Activated naive CD8-positive, alpha-beta T cell treated with anti-CD3 and anti-CD28 coated beads, Interleukin-2, amount 50 U/mL, for 24 hours (primary cell): ENCODE results near the gene NARF.
"Not testable (repeated sequence)": the region's sequence is repeated elsewhere in the genome, so short reads cannot be mapped to it uniquely, and the experiment has no call there.

Source experiments
- ATAC-seq: fragments of 150-1000 bp; cut with Tn5 transposase; one replicate; pipeline ENCODE4 v1.10.0; 2021
- DNase-seq: peaks from one replicate; pipeline ENCODE4 v3.0.0; 2021
- H3K27ac Mint-ChIP-seq: one replicate; pipeline ENCODE4 v1.8.0; 2021; ENCODE audit warnings: mild to moderate bottlenecking, mixed read lengths
- H3K27me3 Mint-ChIP-seq: one replicate; pipeline ENCODE4 v1.8.0; 2021; ENCODE audit warnings: mixed read lengths
- H3K36me3 Mint-ChIP-seq: one replicate; pipeline ENCODE4 v1.8.0; 2021; ENCODE audit warnings: low read depth, mixed read lengths
- H3K4me1 Mint-ChIP-seq: one replicate; pipeline ENCODE4 v1.8.0; 2021; ENCODE audit warnings: mixed read lengths
- H3K4me3 Mint-ChIP-seq: one replicate; pipeline ENCODE4 v1.8.0; 2021; ENCODE audit warnings: mild to moderate bottlenecking, moderate library complexity, mixed read lengths
- H3K9me3 Mint-ChIP-seq: one replicate; pipeline ENCODE4 v1.8.0; 2021; ENCODE audit warnings: mixed read lengths

The NARF gene

GRCh38 chr17:82458179-82458884, at the start of gene NARF:
Gene NARF (plus strand): TSS chr17:82458741. CDS start chr17:82458804, 63 bp downstream.
- Mint-ChIP-seq H3K4me1 (peaks cover 23% of the 10 kb centered on the region), H3K27ac (peak within 1 kb of the TSS; percentile 91), H3K4me3 (peak within 1 kb of the TSS; percentile 79), H3K9me3 (no peaks in the 10 kb centered on the region), H3K27me3 (no peaks in the 10 kb centered on the region), H3K36me3 (peaks cover 6% of the 10 kb centered on the region)
- ATAC-seq (peak; percentile 99), DNase-seq (peak; percentile 95)

GRCh38 chr17:82408938-82409318, 49.6 kb upstream of the NARF start:
- H3K4me1 Mint-ChIP-seq: peaks cover 8% of the 10 kb centered on the region
- no peak overlapping the region for H3K27ac Mint-ChIP-seq
- no peak for ATAC-seq
- no peaks in the 10 kb centered on the region for H3K9me3 Mint-ChIP-seq
- H3K4me3 Mint-ChIP-seq: no peak overlapping the region
- no peak for DNase-seq
- peaks cover 9% of the 10 kb centered on the region for H3K36me3 Mint-ChIP-seq
- H3K27me3 Mint-ChIP-seq: no peaks in the 10 kb centered on the region

- no peak for ATAC-seq
These were observed 48.4 kb upstream of the NARF start for GRCh38 chr17:82410014-82410716.

GRCh38 chr17:82411396-82412053, 47.0 kb upstream of the NARF start:
- H3K27ac Mint-ChIP-seq: no peak overlapping the region
- H3K4me3 Mint-ChIP-seq: no peak overlapping the region
- H3K9me3 Mint-ChIP-seq: no peaks in the 10 kb centered on the region
- DNase-seq (no peak), ATAC-seq (no peak)
- peaks cover 10% of the 10 kb centered on the region for H3K36me3 Mint-ChIP-seq
- H3K4me1 Mint-ChIP-seq: peaks cover 17% of the 10 kb centered on the region
- no peaks in the 10 kb centered on the region for H3K27me3 Mint-ChIP-seq

More at GRCh38 chr17:82410014-82410716, 48.4 kb upstream of the NARF start:
- no peak for DNase-seq
- no peaks in the 10 kb centered on the region for H3K9me3 Mint-ChIP-seq
- H3K36me3 Mint-ChIP-seq: peaks cover 11% of the 10 kb centered on the region
- H3K4me1 Mint-ChIP-seq: peaks cover 17% of the 10 kb centered on the region
- H3K4me3 Mint-ChIP-seq: no peak overlapping the region
- H3K27ac Mint-ChIP-seq: no peak overlapping the region
- no peaks in the 10 kb centered on the region for H3K27me3 Mint-ChIP-seq

GRCh38 chr17:82412081-82412480, 46.5 kb upstream of the NARF start:
- DNase-seq, H3K4me3 Mint-ChIP-seq, ATAC-seq, H3K27me3 Mint-ChIP-seq, H3K9me3 Mint-ChIP-seq, H3K36me3 Mint-ChIP-seq, H3K27ac Mint-ChIP-seq: not testable (repeated sequence)
- peaks cover 17% of the 10 kb centered on the region for H3K4me1 Mint-ChIP-seq

DNA sequence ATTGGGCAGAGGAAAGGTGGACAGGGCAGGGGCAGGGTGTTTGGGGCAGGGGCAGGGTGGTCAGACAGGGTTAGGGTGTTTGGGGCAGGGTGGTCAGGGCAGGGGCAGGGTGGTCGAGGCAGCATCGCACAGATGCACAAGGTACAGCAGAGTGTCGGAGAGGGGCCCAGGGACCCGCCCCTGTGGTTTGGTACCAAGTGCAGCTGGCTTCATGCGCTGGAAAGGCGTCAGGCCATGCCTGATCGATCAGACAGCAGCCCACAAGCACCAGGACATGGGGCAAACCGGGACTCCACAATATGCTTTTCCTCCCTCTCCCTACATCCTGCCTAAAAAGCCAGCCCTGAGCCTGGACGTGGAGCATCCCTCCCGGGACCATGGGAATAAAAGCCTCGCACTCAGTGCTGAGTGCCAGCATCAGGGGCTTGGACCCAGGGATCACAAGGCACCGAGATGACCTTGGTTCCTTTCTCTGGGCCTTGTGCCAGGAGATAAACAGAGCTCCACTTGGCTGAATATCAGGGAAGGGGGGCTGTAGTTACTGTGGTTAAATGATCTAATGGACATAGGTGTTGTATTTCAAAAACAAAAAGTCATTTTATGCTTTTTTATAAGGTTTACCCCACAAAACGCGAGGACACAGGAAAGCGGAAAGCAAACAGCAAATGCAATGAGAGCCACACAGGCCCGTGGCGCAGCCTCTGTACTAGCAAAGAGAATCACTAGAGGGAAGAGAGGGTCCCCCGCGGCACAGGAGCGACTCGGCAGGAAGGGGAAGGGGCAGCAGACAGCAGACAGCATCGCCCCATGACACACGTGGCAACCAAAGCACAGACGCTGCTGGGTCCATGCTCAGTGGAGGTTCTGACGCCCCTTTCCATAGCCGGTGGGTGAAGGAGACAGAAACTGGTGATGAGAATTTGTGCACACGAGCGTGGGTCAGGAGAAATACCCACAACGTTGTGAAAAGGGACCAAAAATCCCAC, 45.7 kb upstream of the NARF start:
- Mint-ChIP-seq H3K4me3 (no peak overlapping the region), H3K27ac (no peak overlapping the region), H3K9me3 (no peaks in the 10 kb centered on the region), H3K4me1 (peaks cover 14% of the 10 kb centered on the region), H3K27me3 (no peaks in the 10 kb centered on the region), H3K36me3 (peaks cover 10% of the 10 kb centered on the region)
- no peak for DNase-seq
- no peak for ATAC-seq

- ATAC-seq: peak; percentile 35
- Mint-ChIP-seq H3K4me3 (peak overlapping the region; percentile 48), H3K4me1 (peaks cover 22% of the 10 kb centered on the region)
These were observed 43.8 kb upstream of the NARF start for GRCh38 chr17:82414548-82415281.

GRCh38 chr17:82415336-82415735, 43.2 kb upstream of the NARF start:
- Mint-ChIP-seq H3K9me3 (no peaks in the 10 kb centered on the region), H3K4me1 (peaks cover 27% of the 10 kb centered on the region), H3K36me3 (peaks cover 16% of the 10 kb centered on the region), H3K4me3 (peak overlapping the region; percentile 48), H3K27ac (no peak overlapping the region), H3K27me3 (no peaks in the 10 kb centered on the region)
- no peak for ATAC-seq
- no peak for DNase-seq

More at GRCh38 chr17:82414548-82415281, 43.8 kb upstream of the NARF start:
- Mint-ChIP-seq H3K27ac (no peak overlapping the region), H3K36me3 (peaks cover 10% of the 10 kb centered on the region), H3K27me3 (no peaks in the 10 kb centered on the region), H3K9me3 (no peaks in the 10 kb centered on the region)
- DNase-seq: peak; percentile 79

DNA sequence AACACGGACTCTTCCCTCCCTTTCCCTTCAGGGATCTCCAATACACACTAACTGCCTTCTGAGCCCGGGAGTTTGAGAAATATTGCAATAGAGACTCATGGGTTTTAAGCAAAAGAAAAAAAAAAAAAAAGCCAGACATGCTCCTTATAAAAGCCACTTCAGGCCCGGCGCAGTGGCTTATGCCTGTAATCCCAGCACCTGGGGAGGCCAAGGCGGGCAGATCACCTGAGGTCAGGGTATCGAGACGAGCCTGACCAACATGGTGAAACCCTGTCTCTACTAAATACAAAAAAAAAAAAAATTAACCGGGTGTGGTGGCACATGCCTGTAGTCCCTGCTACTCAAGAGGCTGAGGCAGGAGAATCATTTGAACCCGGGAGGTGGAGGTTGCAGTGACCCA, 42.8 kb upstream of the NARF start:
- Mint-ChIP-seq H3K4me3 (no peak overlapping the region), H3K9me3 (no peaks in the 10 kb centered on the region), H3K36me3 (peaks cover 16% of the 10 kb centered on the region), H3K4me1 (peaks cover 27% of the 10 kb centered on the region), H3K27me3 (no peaks in the 10 kb centered on the region), H3K27ac (no peak overlapping the region)
- DNase-seq (no peak), ATAC-seq (no peak)

- peaks cover 27% of the 10 kb centered on the region for H3K4me1 Mint-ChIP-seq
- ATAC-seq: no peak
- H3K27ac Mint-ChIP-seq: no peak overlapping the region
- no peak overlapping the region for H3K4me3 Mint-ChIP-seq
- no peak for DNase-seq
- H3K36me3 Mint-ChIP-seq: peaks cover 16% of the 10 kb centered on the region
- no peaks in the 10 kb centered on the region for H3K9me3 Mint-ChIP-seq
- H3K27me3 Mint-ChIP-seq: no peaks in the 10 kb centered on the region
These were observed 42.3 kb upstream of the NARF start for GRCh38 chr17:82416264-82416663.

DNA sequence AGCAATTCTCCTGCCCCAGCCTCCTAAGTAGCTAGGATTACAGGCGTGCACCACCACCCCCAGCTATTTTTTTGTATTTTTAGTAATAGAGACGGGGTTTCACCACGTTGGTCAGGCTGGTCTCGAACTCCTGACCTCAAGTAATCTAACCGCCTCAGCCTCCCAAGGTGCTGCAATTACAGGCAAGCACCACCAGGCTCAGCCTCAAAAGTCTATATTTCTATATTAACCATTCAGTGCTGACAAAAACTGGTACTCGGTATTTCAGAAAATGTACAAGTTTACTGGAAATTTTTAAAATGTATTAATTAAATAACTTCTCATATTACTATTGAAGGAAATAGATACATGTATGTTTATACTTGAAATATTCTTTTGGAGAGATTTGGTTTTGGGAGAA, 41.8 kb upstream of the NARF start:
- H3K4me1 Mint-ChIP-seq: peaks cover 27% of the 10 kb centered on the region
- ATAC-seq: no peak
- H3K4me3 Mint-ChIP-seq: no peak overlapping the region
- H3K27me3 Mint-ChIP-seq: no peaks in the 10 kb centered on the region
- H3K36me3 Mint-ChIP-seq: peaks cover 16% of the 10 kb centered on the region
- DNase-seq: no peak
- H3K27ac Mint-ChIP-seq: no peak overlapping the region
- H3K9me3 Mint-ChIP-seq: no peaks in the 10 kb centered on the region

DNA sequence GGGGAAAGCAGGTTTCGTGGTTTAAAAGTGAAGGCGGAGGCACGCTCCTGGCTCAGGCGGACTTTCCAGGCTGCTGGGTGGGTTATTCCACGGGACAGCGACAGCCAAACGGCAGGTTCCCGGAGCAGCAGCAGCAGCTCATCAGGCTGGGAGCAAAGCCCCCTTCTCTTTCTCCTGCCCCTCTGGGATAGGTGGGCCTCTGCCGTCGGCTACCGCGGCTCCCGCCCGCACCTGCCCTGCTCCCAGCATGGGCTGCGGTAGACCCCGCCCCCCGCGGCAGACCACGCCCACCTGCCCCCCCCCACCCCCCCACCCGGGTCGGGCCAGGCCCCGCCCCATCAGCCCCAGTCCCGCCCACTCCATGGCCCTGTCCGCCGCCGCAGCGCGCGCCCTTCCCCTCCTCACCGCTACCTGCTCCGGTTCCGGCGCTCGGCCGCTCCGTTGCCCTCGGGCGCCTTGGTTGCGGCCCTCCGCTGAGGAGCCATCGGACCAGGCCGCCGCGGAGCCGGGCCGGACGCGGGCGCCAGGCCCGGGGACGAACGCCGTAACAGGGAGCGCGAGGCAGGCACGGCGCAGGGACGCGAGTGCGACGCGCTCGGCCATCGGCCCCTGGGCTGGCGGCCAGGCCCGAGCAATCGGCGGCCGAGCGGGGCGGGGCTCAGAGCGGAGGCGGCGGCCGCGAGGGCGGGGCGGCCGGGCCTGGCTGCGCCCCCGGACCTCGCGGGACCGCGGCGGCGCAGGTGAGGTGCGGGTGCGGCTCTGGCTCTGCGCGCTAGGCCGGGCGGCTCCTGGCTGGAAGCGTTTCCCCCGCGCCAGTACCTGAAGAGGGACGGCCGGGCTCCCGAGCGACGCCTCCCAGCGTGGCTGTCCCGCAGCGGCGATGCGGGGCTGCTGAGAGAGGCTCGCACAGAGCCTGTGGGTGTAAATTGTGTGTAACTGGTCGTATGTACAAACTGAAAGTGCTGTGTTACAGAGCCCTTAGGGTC, 40.2 kb upstream of the NARF start, which contains the start of the genes HEXD and OGFOD3:
Gene HEXD, plus strand, starts transcription at position 347 of the 986 bp plus-strand sequence. CDS start 1,453 bp downstream, outside the sequence.
Gene OGFOD3, minus strand, starts transcription at position 586 of the 986 bp plus-strand sequence. Its CDS starts 101 bp downstream, at position 485.
- no peaks in the 10 kb centered on the region for H3K27me3 Mint-ChIP-seq
- ATAC-seq (peak; percentile 91), DNase-seq (peak; percentile 83)
- H3K4me3 Mint-ChIP-seq: peak within 1 kb of the TSS; percentile 81
- peak within 1 kb of the TSS; percentile 25 for H3K27ac Mint-ChIP-seq
- no peaks in the 10 kb centered on the region for H3K9me3 Mint-ChIP-seq
- H3K36me3 Mint-ChIP-seq: peaks cover 18% of the 10 kb centered on the region
- H3K4me1 Mint-ChIP-seq: peaks cover 27% of the 10 kb centered on the region
